Stimulated activated CD4-positive, alpha-beta T cell treated with anti-CD3 and anti-CD28 coated beads, Interleukin-4, amount 100 ng/mL, for 24 hours (primary cell): ENCODE data around the gene INPP5J.
"Not testable (repeated sequence)": the region's sequence is repeated elsewhere in the genome, so short reads cannot be mapped to it uniquely, and the experiment has no call there.

Experiments
- DNase-seq: peaks from one replicate; pipeline ENCODE4 v3.0.0-alpha.2; 2020

Gene INPP5J

GRCh38 chr22:31153357-31153756 lies 30.6 kb downstream of the INPP5J start:
- no peak for DNase-seq

- no peak for DNase-seq
Measured at GRCh38 chr22:31154975-31155374, 32.2 kb downstream of the INPP5J start.

GRCh38 chr22:31155422-31155821 lies 32.7 kb downstream of the INPP5J start:
- no peak for DNase-seq

- peak; percentile 15 for DNase-seq
Measured at GRCh38 chr22:31160328-31160978, 37.7 kb downstream of the INPP5J start.

GRCh38 chr22:31161386-31161785 lies 38.6 kb downstream of the INPP5J start:
- no peak for DNase-seq

- no peak for DNase-seq
Measured at GRCh38 chr22:31162015-31162765, 39.4 kb downstream of the INPP5J start.

GRCh38 chr22:31170971-31171370 lies 48.2 kb downstream of the INPP5J start:
- no peak for DNase-seq

GRCh38 chr22:31171734-31172133 lies 49.0 kb downstream of the INPP5J start:
- DNase-seq, result not testable (repeated sequence)

- DNase-seq, result no peak
Measured at GRCh38 chr22:31173386-31174145, 50.8 kb downstream of the INPP5J start.

- no peak for DNase-seq
Measured at GRCh38 chr22:31176923-31177322, 54.2 kb downstream of the INPP5J start.

- DNase-seq, result no peak
Measured at GRCh38 chr22:31177420-31178162, 54.8 kb downstream of the INPP5J start.

GRCh38 chr22:31178859-31179258 lies 56.1 kb downstream of the INPP5J start:
- DNase-seq, result no peak

- no peak for DNase-seq
Measured at GRCh38 chr22:31179345-31179744, 56.6 kb downstream of the INPP5J start.

GRCh38 chr22:31184015-31184414 lies 61.2 kb downstream of the INPP5J start:
- no peak for DNase-seq
